Neural progenitor cell (in vitro differentiated cells): ENCODE measurements around the gene ERFL.

Source experiments
- CTCF ChIP-seq: fragments of 200-600 bp; sonication (generic); IDR thresholded peaks from 2 replicates; pipeline ENCODE4 v1.5.1; 2017; ENCODE audit warnings: antibody characterized with exemption, mild to moderate bottlenecking
- EZH2 ChIP-seq: fragments of 200-600 bp; sonication (generic); IDR thresholded peaks from 2 replicates; pipeline ENCODE4 v1.6.1; 2017; ENCODE audit warnings: antibody characterized with exemption, mild to moderate bottlenecking, moderate library complexity

GRCh38 chr19:41917676-41918075, 10.6 kb downstream of the ERFL start:
- TF ChIP-seq CTCF: no peak
- TF ChIP-seq EZH2: no peak
